A673 (cell line): Measurements from ENCODE around the gene SLC2A8. TPM values are rescaled to one million over a fixed set of nuclear protein-coding genes. Genes with fewer than 3 reads are reported as not detected.

Experiments
- BruUV-seq: library from RNA; stranded (reverse); fragments of 400-500 nt; replicated peaks from 2 replicates; lab custom pipeline; 2021; lab: Mats Ljungman, UMichigan
- CTCF ChIA-PET: fragments of 300-600 bp; sonication (Branson Sonifier 250); formaldehyde crosslinking; loops from one replicate; lab custom pipeline; 2022; ENCODE audit warnings: antibody characterized with exemption; lab: Charles Lee
- POLR2A ChIA-PET: fragments of 300-600 bp; sonication (Branson Sonifier 250); formaldehyde crosslinking; loops from one replicate; lab custom pipeline; 2022; ENCODE audit warnings: antibody characterized with exemption; ENCODE audit not compliant: low non-redundant PET; lab: Charles Lee
- DNase-seq: peaks from one replicate; pipeline ENCODE4 v3.0.0-alpha.2; 2015; ENCODE audit warnings: low spot score
- H3K27ac ChIP-seq: fragments of 200-600 bp; sonication (generic); 2 replicates; pipeline ENCODE4 v1.5.1; 2016; ENCODE audit warnings: mixed run types, low read depth, mild to moderate bottlenecking, mixed read lengths, antibody characterized with exemption, low read length; ENCODE audit not compliant: poor library complexity, severe bottlenecking
- H3K27me3 ChIP-seq: fragments of 200-600 bp; sonication (generic); replicated peaks from 2 replicates; pipeline ENCODE4 v1.6.1; 2017; ENCODE audit warnings: mixed run types, low read depth, mild to moderate bottlenecking, mixed read lengths, antibody characterized with exemption, low read length; ENCODE audit not compliant: insufficient read depth, poor library complexity
- H3K36me3 ChIP-seq: fragments of 200-600 bp; sonication (generic); 2 replicates; pipeline ENCODE4 v1.6.1; 2016; ENCODE audit warnings: mixed run types, mild to moderate bottlenecking, mixed read lengths, antibody characterized with exemption, low read length; ENCODE audit not compliant: insufficient read depth, poor library complexity, severe bottlenecking
- H3K4me1 ChIP-seq: fragments of 200-600 bp; sonication (generic); 2 replicates; pipeline ENCODE4 v1.6.1; 2017; ENCODE audit warnings: mixed run types, mild to moderate bottlenecking, mixed read lengths, antibody characterized with exemption, low read length; ENCODE audit not compliant: insufficient read depth, poor library complexity, severe bottlenecking
- H3K4me3 ChIP-seq: fragments of 200-600 bp; sonication (generic); 2 replicates; pipeline ENCODE4 v1.5.1; 2016; ENCODE audit warnings: low read depth, mixed run types, mild to moderate bottlenecking, mixed read lengths, low read length; ENCODE audit not compliant: poor library complexity, severe bottlenecking
- H3K9me3 ChIP-seq: fragments of 200-600 bp; sonication (generic); 2 replicates; pipeline ENCODE4 v1.6.1; 2016; ENCODE audit warnings: mixed run types, low read depth, mild to moderate bottlenecking, mixed read lengths, antibody characterized with exemption, low read length; ENCODE audit not compliant: poor library complexity, severe bottlenecking
- EZH2 ChIP-seq: fragments of 200-600 bp; sonication (generic); IDR thresholded peaks from 2 replicates; pipeline ENCODE4 v1.6.1; 2017; ENCODE audit warnings: borderline replicate concordance, low read depth, mild to moderate bottlenecking, mixed read lengths, antibody characterized with exemption, low read length; ENCODE audit not compliant: poor library complexity, severe bottlenecking
- intact Hi-C: fragments of 100-400 bp; cut with micrococcal nuclease; formaldehyde crosslinking; loops from one replicate; pipeline ENCODE4 v1.10.0; 2022; ENCODE audit not compliant: unreplicated experiment
- total RNA-seq: library from RNA; stranded (reverse); gene quantifications from 2 replicates; pipeline ENCODE4 v1.2.3, GENCODE V29; 2021
- TF ChIP-seq, protein P1 (sequence below): fragments of 300-800, 200-600 bp; sonication (generic); conservative IDR thresholded peaks from 2 replicates; pipeline ENCODE4 v1.5.1; 2017; ENCODE audit warnings: low read depth, mild to moderate bottlenecking, antibody characterized with exemption, low read length, moderate library complexity, mixed read lengths

SLC2A8 gene
- total RNA-seq, 1 experiment from 2014 or later = 12.7 TPM

- DNase-seq = no peak
- Histone ChIP-seq H3K27ac (no peak overlapping the region), H3K36me3 (no peaks in the 10 kb centered on the region), H3K9me3 (no peaks in the 10 kb centered on the region), H3K27me3 (no peaks in the 10 kb centered on the region), H3K4me3 (no peak overlapping the region), H3K4me1 (no peaks in the 10 kb centered on the region)
- ChIA-PET CTCF (no interaction called here), POLR2A (no interaction called here)
- no peak for TF ChIP-seq EZH2
- TF ChIP-seq, protein P1, sequence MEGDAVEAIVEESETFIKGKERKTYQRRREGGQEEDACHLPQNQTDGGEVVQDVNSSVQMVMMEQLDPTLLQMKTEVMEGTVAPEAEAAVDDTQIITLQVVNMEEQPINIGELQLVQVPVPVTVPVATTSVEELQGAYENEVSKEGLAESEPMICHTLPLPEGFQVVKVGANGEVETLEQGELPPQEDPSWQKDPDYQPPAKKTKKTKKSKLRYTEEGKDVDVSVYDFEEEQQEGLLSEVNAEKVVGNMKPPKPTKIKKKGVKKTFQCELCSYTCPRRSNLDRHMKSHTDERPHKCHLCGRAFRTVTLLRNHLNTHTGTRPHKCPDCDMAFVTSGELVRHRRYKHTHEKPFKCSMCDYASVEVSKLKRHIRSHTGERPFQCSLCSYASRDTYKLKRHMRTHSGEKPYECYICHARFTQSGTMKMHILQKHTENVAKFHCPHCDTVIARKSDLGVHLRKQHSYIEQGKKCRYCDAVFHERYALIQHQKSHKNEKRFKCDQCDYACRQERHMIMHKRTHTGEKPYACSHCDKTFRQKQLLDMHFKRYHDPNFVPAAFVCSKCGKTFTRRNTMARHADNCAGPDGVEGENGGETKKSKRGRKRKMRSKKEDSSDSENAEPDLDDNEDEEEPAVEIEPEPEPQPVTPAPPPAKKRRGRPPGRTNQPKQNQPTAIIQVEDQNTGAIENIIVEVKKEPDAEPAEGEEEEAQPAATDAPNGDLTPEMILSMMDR = no peak
- BruUV-seq = no TSS peak
- intact Hi-C loops = no loop called here
Observed at GRCh38 chr9:127411122-127411521, 14.2 kb downstream of the SLC2A8 start.

GRCh38 chr9:127415141-127415540 is 18.2 kb downstream of the SLC2A8 start:
- POLR2A ChIA-PET = interaction anchor here (0.7 kb wide), 1 partner anchor 1155 kb away, joined by 9 read pairs; no protein-coding TSS in a partner anchor
- H3K27ac ChIP-seq = no peak overlapping the region
- CTCF ChIA-PET = no interaction called here
- DNase-seq = no peak
- no peaks in the 10 kb centered on the region for H3K27me3 ChIP-seq
- no peak overlapping the region for H3K4me3 ChIP-seq
- no peaks in the 10 kb centered on the region for H3K4me1 ChIP-seq
- BruUV-seq = no TSS peak
- intact Hi-C loops = no loop called here
- TF ChIP-seq EZH2 = no peak
- TF ChIP-seq, protein P1 = no peak
- no peaks in the 10 kb centered on the region for H3K9me3 ChIP-seq
- H3K36me3 ChIP-seq = no peaks in the 10 kb centered on the region

DNA sequence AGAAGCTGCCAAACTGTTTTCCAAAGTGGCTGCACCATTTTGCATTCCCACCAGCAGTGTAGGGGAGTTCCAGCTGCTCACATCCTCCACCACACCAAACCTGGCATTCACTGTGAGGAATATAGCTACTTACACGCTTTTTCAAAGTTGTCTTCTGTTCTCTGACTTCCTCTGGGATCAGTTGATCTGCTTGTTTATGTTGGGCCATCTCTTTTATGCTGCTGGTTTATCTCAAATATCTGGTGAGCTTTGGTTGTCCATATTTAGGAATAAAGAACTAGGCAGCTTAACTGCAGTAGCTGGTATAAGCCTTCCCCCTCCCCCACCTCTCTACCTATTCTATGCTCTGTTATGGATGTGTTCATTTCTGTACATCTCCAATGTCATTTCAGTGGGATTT is 18.7 kb downstream of the SLC2A8 start:
- DNase-seq = no peak
- BruUV-seq = no TSS peak
- Histone ChIP-seq H3K4me1 (no peaks in the 10 kb centered on the region), H3K27ac (no peak overlapping the region), H3K9me3 (no peaks in the 10 kb centered on the region), H3K36me3 (no peaks in the 10 kb centered on the region), H3K4me3 (no peak overlapping the region), H3K27me3 (no peaks in the 10 kb centered on the region)
- intact Hi-C loops = no loop called here
- POLR2A ChIA-PET = interaction anchor here (0.7 kb wide), 1 partner anchor 1155 kb away, joined by 9 read pairs; no protein-coding TSS in a partner anchor
- no peak for TF ChIP-seq EZH2
- TF ChIP-seq, protein P1 = no peak
- CTCF ChIA-PET = no interaction called here
